PC-3 (cell line): ENCODE results near the gene PPP2R5B. TPM values are rescaled to one million over a fixed set of nuclear protein-coding genes. Genes with fewer than 3 reads are reported as not detected.

Experiments
- ATAC-seq: fragments of 200-7000 bp; cut with Tn5 transposase; 2 replicates; pipeline ENCODE4 v1.9.1; 2020; ENCODE audit warnings: mild to moderate bottlenecking, moderate library complexity
- BruUV-seq: library from RNA; stranded (reverse); fragments of 400-500 nt; replicated peaks from 2 replicates; lab custom pipeline; 2021; lab: Mats Ljungman, UMichigan
- CTCF ChIA-PET: fragments of 300-600 bp; sonication (Branson Sonifier 250); formaldehyde crosslinking; loops from one replicate; lab custom pipeline; 2022; ENCODE audit warnings: antibody characterized with exemption; lab: Charles Lee
- POLR2A ChIA-PET: fragments of 300-600 bp; sonication (Branson Sonifier 250); formaldehyde crosslinking; loops from one replicate; lab custom pipeline; 2022; ENCODE audit warnings: antibody characterized with exemption; ENCODE audit not compliant: unreplicated experiment; lab: Charles Lee
- DNase-seq: peaks from one replicate; pipeline ENCODE4 v3.0.0-alpha.2; 2015
- H2AFZ ChIP-seq: fragments of 300-600 bp; sonication (generic); 2 replicates; pipeline ENCODE4 v1.6.0; 2016; ENCODE audit warnings: antibody characterized with exemption, low read length
- H3F3A ChIP-seq: fragments of 300-600 bp; sonication (generic); one replicate; pipeline ENCODE4 v1.6.0; 2017; ENCODE audit warnings: antibody characterized with exemption, low read length, control low read depth, mild to moderate bottlenecking; ENCODE audit not compliant: unreplicated experiment
- H3K27ac ChIP-seq: fragments of 300-600 bp; sonication (generic); 2 replicates; pipeline ENCODE4 v1.5.1; 2016; ENCODE audit warnings: mild to moderate bottlenecking, low read length
- H3K27me3 ChIP-seq: fragments of 300-600 bp; sonication (generic); 2 replicates; pipeline ENCODE4 v1.6.1; 2016; ENCODE audit warnings: low read length, mixed read lengths
- H3K36me3 ChIP-seq: fragments of 300-600 bp; sonication (generic); 2 replicates; pipeline ENCODE4 v1.6.1; 2016; ENCODE audit warnings: low read depth, mixed run types, low read length, mixed read lengths
- H3K4me1 ChIP-seq: fragments of 300-600 bp; sonication (generic); 2 replicates; pipeline ENCODE4 v1.5.1; 2016; ENCODE audit warnings: low read length; ENCODE audit not compliant: insufficient read depth
- H3K4me2 ChIP-seq: fragments of 300-600 bp; sonication (generic); 2 replicates; pipeline ENCODE4 v1.6.0; 2016; ENCODE audit warnings: low read length
- H3K4me3 ChIP-seq: fragments of 300-600 bp; sonication (generic); 2 replicates; pipeline ENCODE4 v1.5.1; 2016; ENCODE audit warnings: mild to moderate bottlenecking, low read length, mixed read lengths
- H3K79me2 ChIP-seq: fragments of 300-600 bp; sonication (generic); 2 replicates; pipeline ENCODE4 v1.6.1; 2017; ENCODE audit warnings: low read length, mixed read lengths
- H3K9ac ChIP-seq: fragments of 300-600 bp; sonication (generic); 2 replicates; pipeline ENCODE4 v1.6.0; 2016; ENCODE audit warnings: mild to moderate bottlenecking, low read length
- H3K9me2 ChIP-seq: fragments of 300-600 bp; sonication (generic); replicated peaks from 2 replicates; pipeline ENCODE4 v1.6.1; 2016; ENCODE audit warnings: mixed run types, low read length, mixed read lengths
- H3K9me3 ChIP-seq: fragments of 300-600 bp; sonication (generic); 2 replicates; pipeline ENCODE4 v1.6.1; 2016; ENCODE audit warnings: low read length, mixed read lengths
- H4K20me1 ChIP-seq: fragments of 300-600 bp; sonication (generic); 2 replicates; pipeline ENCODE4 v1.6.1; 2016; ENCODE audit warnings: low read length, mixed read lengths
- CTCF ChIP-seq: fragments of 300-600 bp; sonication (generic); conservative IDR thresholded peaks from 2 replicates; pipeline ENCODE4 v1.5.1; 2017; ENCODE audit warnings: antibody characterized with exemption, low read depth, mild to moderate bottlenecking, low read length
- EZH2 ChIP-seq: fragments of 300-600 bp; sonication (generic); IDR thresholded peaks from one replicate; pipeline ENCODE4 v1.6.1; 2017; ENCODE audit warnings: antibody characterized with exemption, mild to moderate bottlenecking, low read length; ENCODE audit not compliant: unreplicated experiment
- EZH2phosphoT487 ChIP-seq: fragments of 300-600 bp; sonication (generic); IDR thresholded peaks from 2 replicates; pipeline ENCODE4 v1.6.1; 2018; ENCODE audit warnings: mild to moderate bottlenecking, antibody characterized with exemption, low read length, borderline replicate concordance
- intact Hi-C: fragments of 100-400 bp; cut with micrococcal nuclease; formaldehyde crosslinking; loops from 2 replicates; pipeline ENCODE4 v1.9.0; 2023
- total RNA-seq: library from RNA; depleted of rRNA; stranded (reverse); fragments of >200 nt; gene quantifications from 2 replicates; pipeline ENCODE4 v1.2.3, GENCODE V29; 2014

The PPP2R5B gene
- total RNA-seq, 1 experiment from 2014 or later = 24.9 TPM

- no TSS peak for BruUV-seq
- H3K36me3 ChIP-seq = peaks cover 5% of the 10 kb centered on the region; the same call in 1 of the 2 replicates
- H3F3A ChIP-seq = no peaks in the 10 kb centered on the region
- H3K27me3 ChIP-seq = no peaks in the 10 kb centered on the region
- no peaks in the 10 kb centered on the region for H3K4me1 ChIP-seq
- ChIA-PET POLR2A (no interaction called here), CTCF (no interaction called here)
- H3K27ac ChIP-seq = no peak overlapping the region
- H3K4me3 ChIP-seq = no peak overlapping the region
- TF ChIP-seq EZH2 = no peak
- no peak for TF ChIP-seq CTCF
- TF ChIP-seq EZH2phosphoT487 = no peak
- no peaks in the 10 kb centered on the region for H3K79me2 ChIP-seq
- no peak overlapping the region for H3K9ac ChIP-seq
- H2AFZ ChIP-seq = no peak overlapping the region
- H3K4me2 ChIP-seq = no peak overlapping the region
- no peaks in the 10 kb centered on the region for H3K9me3 ChIP-seq
- no peak for ATAC-seq
- no peak for DNase-seq
- no peaks in the 10 kb centered on the region for H3K9me2 ChIP-seq
- intact Hi-C loops = loop anchor here (1.0 kb wide), 1 partner anchor 48 kb away; no protein-coding TSS in a partner anchor
- no peaks in the 10 kb centered on the region for H4K20me1 ChIP-seq
Observed at GRCh38 chr11:64894812-64895452, 29.6 kb upstream of the PPP2R5B start.

GRCh38 chr11:64896448-64897022 is 28.0 kb upstream of the PPP2R5B start:
- ATAC-seq = no peak
- H3K9me2 ChIP-seq = no peaks in the 10 kb centered on the region
- H3K79me2 ChIP-seq = no peaks in the 10 kb centered on the region
- H3K4me1 ChIP-seq = peaks cover 7% of the 10 kb centered on the region; the same call in 1 of the 2 replicates
- H3K9me3 ChIP-seq = no peaks in the 10 kb centered on the region
- H3K27me3 ChIP-seq = no peaks in the 10 kb centered on the region
- H2AFZ ChIP-seq = no peak overlapping the region
- ChIA-PET POLR2A (no interaction called here), CTCF (interaction anchor here (0.6 to 1.0 kb wide), 3 partner anchors 8 to 100 kb away, joined by 3 to 7 read pairs (median 4); partner anchors contain the start of gene BATF2)
- no peaks in the 10 kb centered on the region for H3F3A ChIP-seq
- TF ChIP-seq EZH2phosphoT487 = no peak
- no peak for TF ChIP-seq CTCF
- no peak for TF ChIP-seq EZH2
- no peak overlapping the region for H3K4me2 ChIP-seq
- no peak for DNase-seq
- intact Hi-C loops = no loop called here
- no peak overlapping the region for H3K27ac ChIP-seq
- no peak overlapping the region for H3K4me3 ChIP-seq
- BruUV-seq = no TSS peak
- no peaks in the 10 kb centered on the region for H4K20me1 ChIP-seq
- no peak overlapping the region for H3K9ac ChIP-seq
- H3K36me3 ChIP-seq = peaks cover 5% of the 10 kb centered on the region; the same call in 1 of the 2 replicates
